K562 (cell line): Measurements from ENCODE around the gene PCSK6.

Experiments
- BRCA1 ChIP-seq, 2 experiments: fragments of 450-650 bp in 1 of 2; sonication (generic) in 1 of 2; formaldehyde crosslinking in 1 of 2; IDR thresholded peaks; 2 replicates each; pipeline versions ENCODE4 v1.5.0 to v1.6.1; 2017 to 2020; ENCODE audit warnings: mild to moderate bottlenecking in 1 of 2, missing genetic modification reagents in 1 of 2
- CTCF ChIP-seq, 3 experiments: IDR thresholded peaks in 2 of 3; conservative IDR thresholded peaks in 1 of 3; 2 replicates each; pipeline ENCODE4 v1.5.1; 2011 to 2012; ENCODE audit warnings: low read length in 3 of 3, mild to moderate bottlenecking in 3 of 3, control low read depth in 2 of 3, improper control_type of control experiment in 1 of 3, inconsistent platforms in 1 of 3, low read depth in 1 of 3, mixed read lengths in 1 of 3, moderate library complexity in 1 of 3; ENCODE audit not compliant: insufficient read depth in 2 of 3
- ETV1 ChIP-seq: fragments of 450-650 bp; conservative IDR thresholded peaks from 2 replicates; pipeline ENCODE4 v1.6.1; 2016; ENCODE audit warnings: missing genetic modification characterization, control low read depth, low read depth, missing compliant biosample characterization
- FOS ChIP-seq: IDR thresholded peaks from 3 replicates; pipeline ENCODE4 v1.6.1; 2011; ENCODE audit not compliant: insufficient read length; ENCODE audit errors: extremely low read depth
- ID3 ChIP-seq, 2 experiments: fragments of 250-450 bp in 1 of 2; fragments of 450-650 bp in 1 of 2; sonication (Bioruptor Pico) in 1 of 2; IDR thresholded peaks; 2 replicates each; pipeline versions ENCODE4 v1.6.1 to v1.8.0; 2016 to 2021; ENCODE audit warnings: mild to moderate bottlenecking in 2 of 2, moderate library complexity in 2 of 2, missing compliant biosample characterization in 1 of 2, missing genetic modification characterization in 1 of 2
- RUNX1 ChIP-seq: sonication (generic); IDR thresholded peaks from 2 replicates; pipeline ENCODE4 v1.6.1; 2016; ENCODE audit warnings: antibody characterized with exemption, low read depth
- SETDB1 ChIP-seq: IDR thresholded peaks from one replicate; pipeline ENCODE4 v1.6.1; 2012; ENCODE audit warnings: low read length, control low read depth, inconsistent platforms
- SMAD1 ChIP-seq: fragments of 150-350 bp; IDR thresholded peaks from 2 replicates; pipeline ENCODE4 v1.6.1; 2014; ENCODE audit warnings: low read length, low read depth; ENCODE audit not compliant: partially characterized antibody
- SMAD3 ChIP-seq: fragments of 450-650 bp; formaldehyde crosslinking; conservative IDR thresholded peaks from 2 replicates; pipeline ENCODE4 v1.4.0; 2020; ENCODE audit warnings: mild to moderate bottlenecking
- TEAD4 ChIP-seq, 2 experiments: sonication (generic) in 1 of 2; formaldehyde crosslinking in 1 of 2; IDR thresholded peaks; 2 replicates each; pipeline versions ENCODE4 v1.6.1 to v1.8.0; 2012 to 2022; ENCODE audit warnings: borderline replicate concordance in 1 of 2, inconsistent platforms in 1 of 2, low read length in 1 of 2, mild to moderate bottlenecking in 1 of 2, missing genetic modification reagents in 1 of 2
- TGIF2 ChIP-seq: sonication (generic); formaldehyde crosslinking; IDR thresholded peaks from 2 replicates; pipeline ENCODE4 v1.8.1; 2022; ENCODE audit warnings: mild to moderate bottlenecking, missing genetic modification reagents, moderate library complexity
- ZNF133 ChIP-seq: fragments of 250-450 bp; sonication (Bioruptor Pico); IDR thresholded peaks from 2 replicates; pipeline ENCODE4 v1.4.0; 2020; ENCODE audit warnings: mild to moderate bottlenecking
- ZNF354B ChIP-seq: fragments of 250-450 bp; sonication (Bioruptor Pico); IDR thresholded peaks from 2 replicates; pipeline ENCODE4 v1.4.0; 2020

- TF ChIP-seq ZNF133 (CRISPR knock-in tag) (no peak), BRCA1 (IDR thresholded peaks at IDR 0.05) (no peak), BRCA1 (CRISPR knock-in tag; IDR thresholded peaks at IDR 0.05) (no peak), ZNF354B (CRISPR knock-in tag) (no peak), FOS (no peak), CTCF (IDR thresholded peaks at IDR 0.05 in 2 of 3, conservative IDR thresholded peaks at IDR 0.05 in 1 of 3; ENCODE audit: insufficient read depth in 2 of 3, low read depth in 1 of 3, low read length in 3 of 3) (no peak), ETV1 (tag) (no peak), RUNX1 (no peak), TEAD4 (IDR thresholded peaks at IDR 0.05; ENCODE audit: low read length) (no peak), TEAD4 (CRISPR knock-in tag; IDR thresholded peaks at IDR 0.05; ENCODE audit: borderline replicate concordance) (no peak), SMAD1 (no peak), TGIF2 (CRISPR knock-in tag) (no peak), SMAD3 (CRISPR knock-in tag) (no peak), SETDB1 (no peak), ID3 (CRISPR knock-in tag; IDR thresholded peaks at IDR 0.05) (no peak), ID3 (tag; IDR thresholded peaks at IDR 0.05) (no peak)
These were observed 162.9 kb downstream of the PCSK6 start for GRCh38 chr15:101326462-101327146.
